NCI-H1105 (cell line): Measurements from ENCODE around the gene SNRPD3.
"Not testable (repeated sequence)": the region's sequence is repeated elsewhere in the genome, so short reads cannot be mapped to it uniquely, and the experiment has no call there.

Experiments
- DNase-seq: peaks from one replicate; lab custom pipeline; 2025; lab: John Stamatoyannopoulos, UW

SNRPD3 gene

GRCh38 chr22:24592058-24592850 lies 36.5 kb downstream of the SNRPD3 start:
- DNase-seq = no peak

GRCh38 chr22:24592851-24593558 lies 37.2 kb downstream of the SNRPD3 start, which contains the start of gene LRRC75B:
Gene LRRC75B, minus strand, starts transcription at chr22:24593073. Its CDS starts 34 bp downstream, at chr22:24593039.
- peak; percentile 69 for DNase-seq

- not testable (repeated sequence) for DNase-seq
These were observed 37.7 kb downstream of the SNRPD3 start for GRCh38 chr22:24593559-24593835.

DNA sequence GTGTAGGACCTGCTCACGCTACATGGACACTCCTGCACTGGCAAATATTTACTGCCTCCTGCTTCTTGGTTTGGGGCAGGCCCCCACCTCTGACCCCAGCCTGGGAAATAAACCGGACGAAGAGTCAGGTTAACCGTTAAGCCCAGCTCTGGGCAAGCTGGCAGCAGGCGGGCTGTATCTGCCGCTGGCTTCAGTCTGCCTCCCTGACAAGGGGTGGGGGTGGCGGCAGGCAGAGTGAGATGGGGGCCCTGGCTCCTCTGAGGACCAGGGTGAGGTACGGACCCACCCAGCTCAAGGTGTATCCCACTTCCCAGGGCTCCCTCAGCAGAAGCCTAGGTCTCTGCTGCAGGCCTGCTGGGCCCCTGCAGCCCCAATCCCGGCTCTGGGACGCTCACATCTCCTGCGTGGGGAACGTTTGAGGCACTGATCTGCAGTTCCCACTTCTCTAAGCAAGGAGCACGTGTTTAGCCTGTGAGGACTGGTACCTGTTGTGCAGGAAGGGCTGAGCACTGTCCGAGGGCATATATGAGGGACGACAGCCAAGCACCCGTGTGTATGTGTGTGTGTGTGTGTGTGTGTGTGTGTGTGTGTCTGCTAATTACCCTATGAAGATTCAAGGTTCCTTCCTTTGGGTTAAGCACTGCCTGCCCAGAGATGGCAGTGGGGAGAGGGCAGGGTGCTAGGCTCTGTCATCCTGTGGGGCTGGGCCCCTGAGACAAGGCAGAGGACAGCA lies 38.2 kb downstream of the SNRPD3 start:
- no peak for DNase-seq

DNA sequence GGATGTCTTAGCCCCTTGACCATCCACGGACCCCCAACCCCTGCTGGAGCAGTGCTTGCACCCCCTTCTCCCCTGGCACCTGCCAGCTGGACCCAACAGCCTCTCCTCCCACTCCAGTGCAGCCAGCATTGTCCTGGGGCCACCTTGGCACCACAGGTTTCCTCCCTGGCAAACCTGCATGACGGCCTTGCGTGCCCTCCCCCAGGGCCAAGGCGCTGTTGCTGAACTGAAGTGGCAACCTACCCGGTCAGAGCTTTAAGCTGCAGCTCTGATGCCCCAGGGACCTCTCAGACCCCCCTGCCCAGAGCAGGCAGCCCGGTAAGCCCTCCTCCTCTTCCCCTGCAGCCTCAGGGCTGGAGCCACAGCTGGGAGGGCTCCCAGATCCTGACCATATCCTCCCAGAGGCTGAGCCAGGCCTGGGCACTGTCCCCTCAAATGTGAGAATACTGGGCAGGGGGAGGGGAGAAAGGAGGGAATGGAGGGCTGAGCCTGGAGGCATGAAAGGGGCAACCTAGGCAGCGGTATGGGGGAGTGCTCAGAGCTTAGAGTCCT lies 38.8 kb downstream of the SNRPD3 start:
- DNase-seq = no peak

DNA sequence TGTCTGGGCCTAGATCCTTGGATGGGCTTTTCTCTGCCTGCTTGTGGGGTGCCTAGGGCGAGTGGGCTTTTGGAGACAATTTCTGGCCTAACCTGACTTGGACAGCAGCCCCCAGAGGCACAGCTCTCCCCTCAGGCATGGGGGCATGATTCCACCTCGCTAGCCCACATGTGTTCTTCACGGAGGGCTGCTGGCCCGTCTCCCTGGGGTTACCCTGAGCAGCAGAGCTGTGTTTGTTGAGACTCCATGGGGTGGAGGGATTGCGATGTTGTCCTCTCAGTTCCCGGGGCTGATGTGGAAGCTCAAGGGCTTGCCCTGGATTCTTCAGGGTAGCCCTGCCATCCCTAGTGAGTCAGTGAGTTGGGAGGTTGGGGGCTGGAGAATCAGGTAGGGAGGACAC lies 39.4 kb downstream of the SNRPD3 start:
- no peak for DNase-seq

DNA sequence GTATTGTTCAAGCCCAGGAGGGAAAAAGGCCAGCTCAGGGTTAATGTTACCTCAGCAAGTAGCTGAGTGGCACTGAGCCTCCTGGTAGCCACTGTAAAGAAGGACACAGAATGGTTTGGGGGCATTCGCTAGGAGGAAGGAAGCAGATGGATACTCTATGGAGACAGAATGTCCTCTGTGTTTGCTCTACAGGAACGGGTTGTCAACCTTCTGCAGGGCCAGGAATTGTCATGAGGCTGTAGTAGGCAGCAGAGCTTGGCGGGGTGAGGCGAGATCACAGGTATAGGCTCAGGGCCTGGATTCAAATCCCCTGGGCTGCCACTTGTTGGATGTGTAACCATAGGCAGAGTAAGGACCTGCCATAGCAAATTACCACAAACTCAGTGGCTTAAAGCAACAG lies 40.1 kb downstream of the SNRPD3 start:
- DNase-seq = no peak

DNA sequence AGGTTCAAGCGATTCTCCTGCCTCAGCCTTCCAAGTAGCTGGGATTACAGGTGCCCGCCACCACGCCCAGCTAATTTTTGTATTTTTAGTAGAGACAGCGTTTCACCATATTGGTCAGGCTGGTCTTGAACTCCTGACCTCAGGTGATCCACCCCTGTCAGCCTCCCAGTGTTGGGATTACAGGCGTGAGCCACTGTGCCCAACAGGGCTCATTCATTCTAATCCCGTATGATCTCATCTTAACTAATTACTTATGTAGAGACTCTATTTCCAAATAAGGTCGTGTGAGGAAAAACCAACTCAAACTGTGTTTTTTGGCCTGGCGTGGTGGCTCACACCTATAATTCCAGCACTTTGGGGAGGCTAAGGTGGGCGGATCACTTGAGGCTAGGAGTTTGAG lies 41.3 kb downstream of the SNRPD3 start:
- DNase-seq = not testable (repeated sequence)

- DNase-seq = no peak
These were observed 43.7 kb downstream of the SNRPD3 start for GRCh38 chr22:24599514-24599913.

DNA sequence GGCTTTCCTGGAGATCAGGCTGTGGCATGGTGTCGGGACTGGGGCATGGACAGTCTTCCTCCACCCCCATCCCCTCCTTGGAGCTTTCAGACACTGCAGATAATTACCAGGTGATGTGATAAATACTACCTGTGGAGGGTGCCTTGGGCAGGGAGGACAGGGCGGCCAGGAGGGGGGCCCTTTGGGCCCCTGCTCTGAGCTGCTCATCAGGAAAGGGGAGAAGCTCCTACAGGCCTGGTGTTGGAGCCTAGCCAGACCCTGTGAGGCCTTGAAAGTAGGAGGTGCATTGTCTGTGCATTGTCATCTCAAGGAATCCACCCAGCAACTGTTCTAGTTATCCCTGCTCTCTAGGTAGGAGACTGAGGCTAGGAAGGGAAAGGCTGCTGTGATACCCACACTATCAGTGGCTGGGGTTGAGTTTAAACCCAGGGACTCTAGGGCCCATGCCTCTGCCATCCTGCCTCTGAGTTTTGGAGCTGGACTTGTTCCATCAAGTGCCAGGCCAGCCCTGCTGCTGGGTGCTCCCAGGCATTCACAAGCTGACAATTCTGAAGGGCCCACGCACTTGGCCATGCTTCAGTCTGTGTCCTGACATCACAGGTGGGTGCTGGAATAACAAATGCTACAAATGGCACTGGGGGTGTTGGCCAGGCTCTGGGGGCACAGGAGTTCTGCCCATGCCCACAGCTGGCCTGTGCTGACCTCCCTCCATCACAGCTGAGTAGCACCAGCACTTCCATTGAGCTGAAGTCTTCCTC lies 44.3 kb downstream of the SNRPD3 start:
- DNase-seq = not testable (repeated sequence)

DNA sequence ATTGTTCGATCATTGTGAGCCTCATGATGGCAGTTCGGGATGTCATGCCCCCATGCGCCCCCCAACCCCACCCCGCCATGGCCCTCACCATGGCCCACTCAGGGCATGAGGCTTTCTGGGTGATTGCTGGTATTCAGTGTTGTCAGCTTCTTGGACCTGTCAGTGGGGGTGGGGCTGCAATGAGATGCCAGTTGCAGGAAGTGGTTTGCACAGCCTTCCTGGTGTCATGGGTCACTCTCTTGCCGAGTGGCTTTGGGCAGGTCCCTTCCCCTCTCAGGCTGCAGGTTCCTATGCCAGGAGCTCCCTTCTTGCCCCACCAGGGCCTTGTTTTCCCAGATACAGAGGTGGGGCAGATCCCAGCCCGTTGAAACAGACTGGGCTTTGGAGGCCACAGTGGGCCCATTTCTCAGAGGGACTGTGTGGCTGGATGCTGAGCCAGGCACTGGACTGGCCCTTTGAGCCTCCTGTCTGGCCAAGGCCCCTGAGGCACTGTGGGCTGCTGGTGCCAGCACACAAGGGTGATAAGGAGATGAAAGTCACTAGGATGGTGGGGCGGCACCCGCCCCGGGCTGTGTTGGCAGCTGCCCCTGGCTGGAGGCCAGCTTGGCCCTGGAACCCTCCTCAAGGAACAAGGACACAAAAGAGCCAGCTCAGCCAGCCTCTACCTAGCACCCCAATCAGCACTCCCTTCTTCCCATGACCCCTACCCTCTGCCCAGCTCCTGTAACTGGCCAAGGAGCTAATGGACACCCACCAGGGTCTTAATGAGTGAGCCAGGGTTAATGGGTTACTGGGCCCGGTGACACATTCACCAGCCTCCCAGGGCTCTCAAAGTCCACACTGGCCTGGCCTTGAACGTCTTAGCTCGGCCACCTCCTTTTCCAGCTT lies 45.7 kb downstream of the SNRPD3 start:
- no peak for DNase-seq

- not testable (repeated sequence) for DNase-seq
These were observed 46.4 kb downstream of the SNRPD3 start for GRCh38 chr22:24602105-24602749.

- not testable (repeated sequence) for DNase-seq
These were observed 47.3 kb downstream of the SNRPD3 start, which contains the start of gene GGT1 for GRCh38 chr22:24602847-24603769. Gene GGT1, plus strand, starts transcription at chr22:24603193. Its CDS starts 7,889 bp downstream, at chr22:24611082.

- not testable (repeated sequence) for DNase-seq
These were observed 48.2 kb downstream of the SNRPD3 start for GRCh38 chr22:24603770-24604629.

DNA sequence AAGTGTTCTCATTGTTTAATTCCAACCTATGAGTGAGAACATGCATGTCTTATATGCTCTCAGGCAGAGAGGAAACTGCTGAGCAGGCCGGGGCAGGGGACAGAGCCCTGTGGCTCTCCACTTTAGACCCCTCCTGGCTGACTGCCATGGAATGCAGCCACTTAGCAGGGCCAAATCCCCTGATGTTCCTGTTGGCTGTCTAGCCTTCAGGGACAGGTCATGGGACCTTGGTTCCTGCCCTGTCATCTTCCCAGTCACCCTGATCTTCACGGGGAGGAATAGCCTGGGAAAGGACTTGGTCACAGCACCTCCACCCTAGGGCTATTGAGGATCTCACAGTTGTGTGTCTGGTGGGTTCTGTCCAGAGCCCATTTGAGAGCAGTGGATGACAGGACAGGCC lies 50.5 kb downstream of the SNRPD3 start:
- DNase-seq = not testable (repeated sequence)

GRCh38 chr22:24607429-24607983 lies 51.7 kb downstream of the SNRPD3 start:
- not testable (repeated sequence) for DNase-seq

GRCh38 chr22:24608327-24608726 lies 52.5 kb downstream of the SNRPD3 start:
- DNase-seq = not testable (repeated sequence)

- DNase-seq = not testable (repeated sequence)
These were observed 54.1 kb downstream of the SNRPD3 start for GRCh38 chr22:24609888-24610287.
